AG04450 (cell line): Measurements from ENCODE around the gene SEMA3A. TPM values are rescaled to one million over a fixed set of nuclear protein-coding genes. Genes with fewer than 3 reads are reported as not detected.
A peak's percentile ranks its signal among the peaks of the same experiment; 100 is the strongest.

ENCODE experiments used
- CTCF ChIA-PET: fragments of 300-600, 350-600 bp; formaldehyde crosslinking; extraction: SDS; loops from one replicate; lab custom pipeline; 2022; ENCODE audit warnings: antibody characterized with exemption, inconsistent platforms; lab: Charles Lee
- POLR2A ChIA-PET: fragments of 350-600 bp; formaldehyde crosslinking; extraction: SDS; loops from one replicate; lab custom pipeline; 2021; ENCODE audit warnings: antibody characterized with exemption, inconsistent platforms; lab: Yijun Ruan, JAX
- DNase-seq: peaks from one replicate; pipeline ENCODE4 v3.0.0-alpha.2; 2011; ENCODE audit warnings: low read depth, low spot score
- H3K27ac ChIP-seq: one replicate; pipeline ENCODE4 v1.5.1; 2012; ENCODE audit warnings: low read depth, low read length, control low read depth
- H3K27me3 ChIP-seq: one replicate; pipeline ENCODE4 v1.6.0; 2012; ENCODE audit warnings: low read length; ENCODE audit not compliant: control insufficient read depth, insufficient read depth
- H3K4me3 ChIP-seq: 2 replicates; pipeline ENCODE4 v1.5.1; 2011; ENCODE audit warnings: mild to moderate bottlenecking, low read depth, low read length, control low read depth
- H3K9me3 ChIP-seq: 2 replicates; pipeline ENCODE4 v1.5.1; 2012; ENCODE audit warnings: low read length; ENCODE audit not compliant: control insufficient read depth, insufficient read depth
- CTCF ChIP-seq: IDR thresholded peaks from 2 replicates; pipeline ENCODE4 v1.5.1; 2011; ENCODE audit warnings: low read depth, low read length, control low read depth, inconsistent platforms
- polyA plus RNA-seq: library from polyadenylated mRNA; depleted of rRNA; stranded (reverse); fragments of >200 nt; gene quantifications from 2 replicates; pipeline ENCODE4 v1.2.3, GENCODE V29; 2011

SEMA3A gene
- polyA plus RNA-seq, 1 experiment, result 80.2 TPM

- Histone ChIP-seq H3K27me3 (no peaks in the 10 kb centered on the region), H3K9me3 (no peaks in the 10 kb centered on the region), H3K27ac (no peak overlapping the region), H3K4me3 (no peak overlapping the region)
- ChIA-PET POLR2A (no interaction called here), CTCF (no interaction called here)
- no peak for TF ChIP-seq CTCF
- DNase-seq, result no peak
These were observed 89.0 kb downstream of the SEMA3A start for GRCh38 chr7:84105586-84105985.

GRCh38 chr7:84104826-84105225, 89.8 kb downstream of the SEMA3A start:
- no peak overlapping the region for H3K27ac ChIP-seq
- no peaks in the 10 kb centered on the region for H3K9me3 ChIP-seq
- no peak for TF ChIP-seq CTCF
- CTCF ChIA-PET, result no interaction called here
- POLR2A ChIA-PET, result no interaction called here
- no peak for DNase-seq
- H3K27me3 ChIP-seq, result no peaks in the 10 kb centered on the region
- H3K4me3 ChIP-seq, result no peak overlapping the region

GRCh38 chr7:84102213-84102612, 92.4 kb downstream of the SEMA3A start:
- no peaks in the 10 kb centered on the region for H3K27me3 ChIP-seq
- no peak for DNase-seq
- no peaks in the 10 kb centered on the region for H3K9me3 ChIP-seq
- no peak overlapping the region for H3K27ac ChIP-seq
- no peak for TF ChIP-seq CTCF
- H3K4me3 ChIP-seq, result no peak overlapping the region
- CTCF ChIA-PET, result no interaction called here
- POLR2A ChIA-PET, result no interaction called here

- peak; percentile 41 for TF ChIP-seq CTCF
- no peak overlapping the region for H3K4me3 ChIP-seq
- no peak overlapping the region for H3K27ac ChIP-seq
- no peak for DNase-seq
- no peaks in the 10 kb centered on the region for H3K27me3 ChIP-seq
- H3K9me3 ChIP-seq, result no peaks in the 10 kb centered on the region
- POLR2A ChIA-PET, result no interaction called here
- CTCF ChIA-PET, result no interaction called here
These were observed 93.7 kb downstream of the SEMA3A start for GRCh38 chr7:84100866-84101265.

GRCh38 chr7:84095971-84096370, 98.6 kb downstream of the SEMA3A start:
- H3K9me3 ChIP-seq, result no peaks in the 10 kb centered on the region
- CTCF ChIA-PET, result no interaction called here
- no peak overlapping the region for H3K27ac ChIP-seq
- no peak for TF ChIP-seq CTCF
- DNase-seq, result no peak
- no peak overlapping the region for H3K4me3 ChIP-seq
- no peaks in the 10 kb centered on the region for H3K27me3 ChIP-seq
- POLR2A ChIA-PET, result no interaction called here
